Peyer's patch (tissue), 4 donors: ENCODE results near the gene CALB2. TPM values are rescaled to one million over a fixed set of nuclear protein-coding genes. Genes with fewer than 3 reads are reported as not detected.

Experiments
- DNase-seq, 3 donors: peaks; one replicate each; pipeline ENCODE4 v3.0.0-alpha.2; 2017 to 2019
- H3K27ac ChIP-seq, 4 donors: fragments of 200-600 bp; sonication (generic); one replicate each; pipeline ENCODE4 v1.5.1; 2016 to 2019
- H3K27me3 ChIP-seq, 2 donors: fragments of 200-600 bp; sonication (generic); one replicate each; pipeline ENCODE4 v1.5.1; 2019
- H3K36me3 ChIP-seq, 3 donors: fragments of 200-600 bp; sonication (generic); one replicate each; pipeline ENCODE4 v1.5.1; 2016 to 2019
- H3K4me1 ChIP-seq, 4 donors: fragments of 200-600 bp; sonication (generic); one replicate each; pipeline ENCODE4 v1.5.1; 2016 to 2019
- H3K4me3 ChIP-seq, 4 donors: fragments of 200-600 bp; sonication (generic); 1 replicate in 3 of 4; 2 replicates in 1 of 4; pipeline ENCODE4 v1.5.1; 2016 to 2019; ENCODE audit warnings: mild to moderate bottlenecking in 1 of 4
- H3K9me3 ChIP-seq, 4 donors: fragments of 200-600 bp; sonication (generic); one replicate each; pipeline ENCODE4 v1.5.1; 2016 to 2019; ENCODE audit warnings: mild to moderate bottlenecking in 1 of 4
- POLR2A ChIP-seq, 2 donors: fragments of 450-650 bp; IDR thresholded peaks; one replicate each; pipeline ENCODE4 v1.5.1; 2017; ENCODE audit warnings: antibody characterized with exemption in 2 of 2, mild to moderate bottlenecking in 2 of 2, moderate library complexity in 2 of 2
- total RNA-seq, 4 donors: library from RNA; depleted of rRNA; stranded (reverse); fragments of >200 nt; gene quantifications; one replicate each; pipeline ENCODE4 v1.1.0, GENCODE V29; 2016
- TF ChIP-seq, protein P1 (sequence below), 6 experiments: fragments of 450-650 bp in 4 of 6; fragments of 200-600 bp in 2 of 6; sonication (generic) in 1 of 6; IDR thresholded peaks; one replicate each; pipeline ENCODE4 v1.5.1; 2017 to 2019; ENCODE audit warnings: antibody characterized with exemption in 6 of 6, mild to moderate bottlenecking in 3 of 6, moderate library complexity in 1 of 6

Gene CALB2
- total RNA-seq, 4 donors from 2014 or later = 2.3 to 5.5 (median 3.6) TPM; not detected in 1

- no peak for DNase-seq
- TF ChIP-seq, protein P1, sequence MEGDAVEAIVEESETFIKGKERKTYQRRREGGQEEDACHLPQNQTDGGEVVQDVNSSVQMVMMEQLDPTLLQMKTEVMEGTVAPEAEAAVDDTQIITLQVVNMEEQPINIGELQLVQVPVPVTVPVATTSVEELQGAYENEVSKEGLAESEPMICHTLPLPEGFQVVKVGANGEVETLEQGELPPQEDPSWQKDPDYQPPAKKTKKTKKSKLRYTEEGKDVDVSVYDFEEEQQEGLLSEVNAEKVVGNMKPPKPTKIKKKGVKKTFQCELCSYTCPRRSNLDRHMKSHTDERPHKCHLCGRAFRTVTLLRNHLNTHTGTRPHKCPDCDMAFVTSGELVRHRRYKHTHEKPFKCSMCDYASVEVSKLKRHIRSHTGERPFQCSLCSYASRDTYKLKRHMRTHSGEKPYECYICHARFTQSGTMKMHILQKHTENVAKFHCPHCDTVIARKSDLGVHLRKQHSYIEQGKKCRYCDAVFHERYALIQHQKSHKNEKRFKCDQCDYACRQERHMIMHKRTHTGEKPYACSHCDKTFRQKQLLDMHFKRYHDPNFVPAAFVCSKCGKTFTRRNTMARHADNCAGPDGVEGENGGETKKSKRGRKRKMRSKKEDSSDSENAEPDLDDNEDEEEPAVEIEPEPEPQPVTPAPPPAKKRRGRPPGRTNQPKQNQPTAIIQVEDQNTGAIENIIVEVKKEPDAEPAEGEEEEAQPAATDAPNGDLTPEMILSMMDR (IDR thresholded peaks at IDR 0.05) = no peak
- no peak for TF ChIP-seq POLR2A (IDR thresholded peaks at IDR 0.05)
- Histone ChIP-seq H3K4me1 (no peaks in the 10 kb centered on the region), H3K4me3 (no peak overlapping the region), H3K27ac (no peak overlapping the region), H3K36me3 (no peaks in the 10 kb centered on the region), H3K9me3 (no peaks in the 10 kb centered on the region), H3K27me3 (no peaks in the 10 kb centered on the region)
Measured at GRCh38 chr16:71371237-71371636, 12.7 kb downstream of the CALB2 start.

DNA sequence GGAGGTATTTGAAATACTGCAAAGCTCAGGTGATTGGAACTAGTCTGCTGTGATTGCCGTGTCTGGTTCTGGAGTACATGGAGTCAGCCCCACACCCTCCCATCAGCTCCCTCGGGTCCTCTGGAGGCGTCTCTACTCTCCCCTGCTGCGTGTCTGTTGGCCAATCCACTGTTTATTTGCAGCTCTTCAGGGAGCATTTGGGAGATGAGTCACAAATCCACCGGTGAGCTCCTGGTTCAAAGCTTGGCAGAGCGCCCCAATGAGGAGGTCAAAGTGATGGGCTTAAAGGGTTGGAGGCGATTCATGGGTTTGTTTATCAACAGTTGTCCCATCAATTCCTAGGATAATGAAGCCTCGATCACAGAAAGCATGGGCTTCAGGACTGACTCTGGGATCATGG is 14.6 kb downstream of the CALB2 start:
- H3K36me3 ChIP-seq = no peaks in the 10 kb centered on the region
- no peaks in the 10 kb centered on the region for H3K4me1 ChIP-seq
- H3K27me3 ChIP-seq = no peaks in the 10 kb centered on the region
- H3K4me3 ChIP-seq = no peak overlapping the region
- DNase-seq = no peak
- no peaks in the 10 kb centered on the region for H3K9me3 ChIP-seq
- no peak overlapping the region for H3K27ac ChIP-seq
- TF ChIP-seq, protein P1 (IDR thresholded peaks at IDR 0.05) = no peak
- no peak for TF ChIP-seq POLR2A (IDR thresholded peaks at IDR 0.05)

GRCh38 chr16:71376465-71377157 is 18.1 kb downstream of the CALB2 start:
- Histone ChIP-seq H3K27ac (no peak overlapping the region), H3K4me1 (no peaks in the 10 kb centered on the region), H3K36me3 (no peaks in the 10 kb centered on the region), H3K4me3 (no peak overlapping the region), H3K27me3 (no peaks in the 10 kb centered on the region), H3K9me3 (no peaks in the 10 kb centered on the region)
- TF ChIP-seq POLR2A (IDR thresholded peaks at IDR 0.05) = no peak
- TF ChIP-seq, protein P1 (IDR thresholded peaks at IDR 0.05) = no peak
- no peak for DNase-seq

DNA sequence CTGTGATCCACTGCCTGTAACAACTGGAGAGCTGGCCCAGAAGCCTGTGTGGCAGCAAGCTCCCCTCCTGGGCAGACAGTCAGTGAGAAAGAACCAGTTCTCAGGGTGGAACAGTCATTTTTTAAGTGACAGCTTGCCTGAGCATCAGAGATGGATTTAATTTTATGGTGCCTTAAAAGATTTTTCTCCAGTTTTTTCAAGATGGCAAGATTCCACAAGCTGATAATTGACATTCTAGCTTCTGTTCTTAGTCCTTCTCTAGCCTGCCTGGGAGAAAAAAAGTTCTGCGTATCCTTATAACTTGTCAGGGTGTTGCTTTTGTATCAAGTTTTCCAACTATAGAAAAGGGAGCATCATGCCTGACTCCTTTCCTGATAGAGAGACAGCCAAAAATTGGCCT is 21.2 kb downstream of the CALB2 start:
- DNase-seq = no peak
- no peaks in the 10 kb centered on the region for H3K9me3 ChIP-seq
- H3K36me3 ChIP-seq = no peaks in the 10 kb centered on the region
- H3K27ac ChIP-seq = no peak overlapping the region
- no peak overlapping the region for H3K4me3 ChIP-seq
- TF ChIP-seq, protein P1 (IDR thresholded peaks at IDR 0.05) = no peak
- TF ChIP-seq POLR2A (IDR thresholded peaks at IDR 0.05) = no peak
- H3K4me1 ChIP-seq = no peaks in the 10 kb centered on the region
- no peaks in the 10 kb centered on the region for H3K27me3 ChIP-seq

DNA sequence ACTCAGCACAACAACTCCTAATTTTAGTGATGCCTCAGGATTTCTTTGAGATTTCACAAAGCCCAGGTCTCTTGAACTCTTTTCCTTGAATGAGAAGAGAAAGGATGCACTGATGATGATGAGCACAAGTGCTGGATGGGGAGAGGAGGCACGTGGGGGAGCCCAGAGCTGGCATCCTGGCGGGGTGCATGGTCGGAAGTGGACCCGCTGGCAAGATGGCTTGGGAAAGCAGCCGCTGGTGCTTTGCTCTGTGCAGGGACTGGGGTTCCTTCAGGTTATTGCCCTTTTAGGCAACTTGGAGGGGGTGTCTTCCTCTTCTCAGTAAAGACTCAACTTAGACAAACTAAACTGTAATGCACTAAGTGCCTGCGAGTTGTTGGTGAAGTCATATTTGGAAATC is 22.3 kb downstream of the CALB2 start:
- H3K36me3 ChIP-seq = no peaks in the 10 kb centered on the region

More for the DNA sequence above, 22.3 kb downstream of the CALB2 start:
- H3K27me3 ChIP-seq = no peaks in the 10 kb centered on the region
- TF ChIP-seq, protein P1 (IDR thresholded peaks at IDR 0.05) = no peak
- TF ChIP-seq POLR2A (IDR thresholded peaks at IDR 0.05) = no peak
- H3K9me3 ChIP-seq = no peaks in the 10 kb centered on the region
- no peak for DNase-seq
- H3K4me3 ChIP-seq = no peak overlapping the region
- no peaks in the 10 kb centered on the region for H3K4me1 ChIP-seq
- no peak overlapping the region for H3K27ac ChIP-seq
